ENCODE measurements around the gene ILRUN.
"Not testable (repeated sequence)": the region's sequence is repeated elsewhere in the genome, so short reads cannot be mapped to it uniquely, and the experiment has no call there.

Gene ILRUN

GRCh38 chr6:34663831-34664255 lies 32.7 kb downstream of the ILRUN start:
- DNase-seq (ENCODE audit: low read depth): peak; percentile 49

GRCh38 chr6:34663371-34663770 lies 33.2 kb downstream of the ILRUN start:
- TF ChIP-seq MYC (IDR thresholded peaks at IDR 0.05; ENCODE audit: low read depth, low read length): no peak
- no peak for TF ChIP-seq POLR2A (IDR thresholded peaks at IDR 0.05; ENCODE audit: extremely low read depth, insufficient read length)
- TF ChIP-seq CTCF (IDR thresholded peaks at IDR 0.05; ENCODE audit: low read depth, low read length): no peak
- TF ChIP-seq MAX (IDR thresholded peaks at IDR 0.05; ENCODE audit: low read depth, low read length): no peak
- no peak overlapping the region for H3K4me3 ChIP-seq (ENCODE audit: low read depth, low read length)
- no peak for DNase-seq (ENCODE audit: low read depth)

More at GRCh38 chr6:34663831-34664255, 32.7 kb downstream of the ILRUN start:
- H3K4me3 ChIP-seq (ENCODE audit: low read depth, low read length): peak overlapping the region; percentile 33
- no peak for TF ChIP-seq MAX (IDR thresholded peaks at IDR 0.05; ENCODE audit: low read depth, low read length)
- TF ChIP-seq CTCF (IDR thresholded peaks at IDR 0.05; ENCODE audit: low read depth, low read length): no peak
- TF ChIP-seq POLR2A (IDR thresholded peaks at IDR 0.05; ENCODE audit: extremely low read depth, insufficient read length): no peak
- TF ChIP-seq MYC (IDR thresholded peaks at IDR 0.05; ENCODE audit: low read depth, low read length): no peak

GRCh38 chr6:34661357-34661756 lies 35.2 kb downstream of the ILRUN start:
- no peak overlapping the region for H3K4me3 ChIP-seq (ENCODE audit: low read depth, low read length)
- DNase-seq (ENCODE audit: low read depth): no peak
- TF ChIP-seq CTCF (IDR thresholded peaks at IDR 0.05; ENCODE audit: low read depth, low read length) (no peak), POLR2A (IDR thresholded peaks at IDR 0.05; ENCODE audit: extremely low read depth, insufficient read length) (no peak), MYC (IDR thresholded peaks at IDR 0.05; ENCODE audit: low read depth, low read length) (no peak), MAX (IDR thresholded peaks at IDR 0.05; ENCODE audit: low read depth, low read length) (no peak)

GRCh38 chr6:34658605-34659265 lies 37.8 kb downstream of the ILRUN start:
- no peak overlapping the region for H3K4me3 ChIP-seq (ENCODE audit: low read depth, low read length)
- no peak for DNase-seq (ENCODE audit: low read depth)
- TF ChIP-seq POLR2A (IDR thresholded peaks at IDR 0.05; ENCODE audit: extremely low read depth, insufficient read length): no peak
- no peak for TF ChIP-seq CTCF (IDR thresholded peaks at IDR 0.05; ENCODE audit: low read depth, low read length)
- TF ChIP-seq MAX (IDR thresholded peaks at IDR 0.05; ENCODE audit: low read depth, low read length): no peak
- TF ChIP-seq MYC (IDR thresholded peaks at IDR 0.05; ENCODE audit: low read depth, low read length): no peak

- H3K4me3 ChIP-seq (ENCODE audit: low read depth, low read length): peak overlapping the region; percentile 47
- DNase-seq (ENCODE audit: low read depth): not testable (repeated sequence)
Observed at GRCh38 chr6:34657979-34658480, 38.5 kb downstream of the ILRUN start.

- DNase-seq (ENCODE audit: low read depth): peak; percentile 65
- H3K4me3 ChIP-seq (ENCODE audit: low read depth, low read length): peak overlapping the region; percentile 47
- TF ChIP-seq POLR2A (IDR thresholded peaks at IDR 0.05; ENCODE audit: extremely low read depth, insufficient read length): no peak
- no peak for TF ChIP-seq MAX (IDR thresholded peaks at IDR 0.05; ENCODE audit: low read depth, low read length)
- no peak for TF ChIP-seq CTCF (IDR thresholded peaks at IDR 0.05; ENCODE audit: low read depth, low read length)
- no peak for TF ChIP-seq MYC (IDR thresholded peaks at IDR 0.05; ENCODE audit: low read depth, low read length)
Observed at GRCh38 chr6:34657307-34657978, 39.1 kb downstream of the ILRUN start.

Measured in NB4 (cell line).